HL-60 (cell line): ENCODE data around the gene MGP.
A peak's percentile ranks its signal among the peaks of the same experiment; 100 is the strongest.

Source experiments
- DNase-seq, 2 experiments: peaks; one replicate each; pipeline ENCODE4 v3.0.0-alpha.2; 2010 to 2020; ENCODE audit warnings: low read depth in 1 of 2, low spot score in 1 of 2
- H3K27ac ChIP-seq: fragments of 250-450 bp; sonication (Bioruptor Pico); replicated peaks from 2 replicates; pipeline ENCODE4 v1.5.1; 2020; ENCODE audit warnings: mild to moderate bottlenecking, moderate library complexity
- H3K27me3 ChIP-seq: fragments of 250-450 bp; sonication (Bioruptor Pico); 2 replicates; pipeline ENCODE4 v1.5.1; 2021; ENCODE audit warnings: mild to moderate bottlenecking, moderate library complexity; ENCODE audit not compliant: insufficient read depth, poor library complexity, severe bottlenecking
- H3K4me3 ChIP-seq: replicated peaks from 2 replicates; pipeline ENCODE4 v1.5.1; 2011; ENCODE audit warnings: mild to moderate bottlenecking, control low read depth, low read length; ENCODE audit not compliant: insufficient read depth
- CTCF ChIP-seq: IDR thresholded peaks from one replicate; pipeline ENCODE4 v1.5.1; 2011; ENCODE audit warnings: low read length, control low read depth, inconsistent platforms; ENCODE audit not compliant: insufficient read depth
- GABPA ChIP-seq: IDR thresholded peaks from 2 replicates; pipeline ENCODE4 v1.6.1; 2012; ENCODE audit warnings: low read depth
- POLR2AphosphoS5 ChIP-seq: IDR thresholded peaks from 2 replicates; pipeline ENCODE4 v1.6.1; 2012; ENCODE audit warnings: low read depth
- REST ChIP-seq: IDR thresholded peaks from 2 replicates; pipeline ENCODE4 v1.6.1; 2012; ENCODE audit warnings: low read depth; ENCODE audit not compliant: insufficient replicate concordance
- SPI1 ChIP-seq: IDR thresholded peaks from 2 replicates; pipeline ENCODE4 v1.6.1; 2012; ENCODE audit warnings: low read depth, mild to moderate bottlenecking, borderline replicate concordance

MGP gene

GRCh38 chr12:14900521-14901227 lies 15.0 kb upstream of the MGP start:
- TF ChIP-seq REST (no peak), POLR2AphosphoS5 (no peak), SPI1 (no peak), CTCF (no peak), GABPA (no peak)
- H3K4me3 ChIP-seq = no peak overlapping the region
- H3K27me3 ChIP-seq = no peaks in the 10 kb centered on the region
- no peak for DNase-seq
- no peak overlapping the region for H3K27ac ChIP-seq

- TF ChIP-seq CTCF (no peak), REST (no peak), GABPA (no peak), POLR2AphosphoS5 (no peak), SPI1 (no peak)
- H3K27ac ChIP-seq = no peak overlapping the region
- H3K27me3 ChIP-seq = no peaks in the 10 kb centered on the region
- peak in 1 of 2 experiments; percentile 18 for DNase-seq
- H3K4me3 ChIP-seq = no peak overlapping the region
These were observed 11.0 kb upstream of the MGP start for GRCh38 chr12:14896521-14897169.

- TF ChIP-seq REST = no peak
- TF ChIP-seq CTCF = no peak
- no peak for TF ChIP-seq GABPA
- no peak for TF ChIP-seq POLR2AphosphoS5
- TF ChIP-seq SPI1 = no peak
- no peak for DNase-seq
- H3K4me3 ChIP-seq = no peak overlapping the region
- H3K27me3 ChIP-seq = no peaks in the 10 kb centered on the region
- no peak overlapping the region for H3K27ac ChIP-seq
These were observed 8.0 kb upstream of the MGP start for GRCh38 chr12:14893506-14894250.
